22Rv1 (cell line): Measurements from ENCODE around the gene CCN5.

Experiments
- H3K27ac ChIP-seq: fragments of 450-650 bp; 2 replicates; pipeline ENCODE4 v1.5.1; 2017
- CTCF ChIP-seq: fragments of 450-650 bp; IDR thresholded peaks from 2 replicates; pipeline ENCODE4 v1.5.1; 2017; ENCODE audit warnings: mild to moderate bottlenecking
- ZFX ChIP-seq: fragments of 450-650 bp; IDR thresholded peaks from 2 replicates; pipeline ENCODE4 v1.6.1; 2017; ENCODE audit warnings: antibody characterized with exemption, borderline replicate concordance

Gene CCN5

GRCh38 chr20:44739942-44740341 lies 24.8 kb downstream of the CCN5 start:
- no peak overlapping the region for H3K27ac ChIP-seq
- TF ChIP-seq ZFX (no peak), CTCF (no peak)

- TF ChIP-seq ZFX = no peak
- no peak for TF ChIP-seq CTCF
- no peak overlapping the region for H3K27ac ChIP-seq
These were observed 27.3 kb downstream of the CCN5 start for GRCh38 chr20:44742304-44743079.

- TF ChIP-seq ZFX (no peak), CTCF (no peak)
- no peak overlapping the region for H3K27ac ChIP-seq
These were observed 28.0 kb downstream of the CCN5 start for GRCh38 chr20:44743080-44743701.

GRCh38 chr20:44743916-44744655 lies 28.9 kb downstream of the CCN5 start:
- TF ChIP-seq CTCF (no peak), ZFX (no peak)
- no peak overlapping the region for H3K27ac ChIP-seq

- H3K27ac ChIP-seq = no peak overlapping the region
- TF ChIP-seq CTCF (no peak), ZFX (no peak)
These were observed 30.0 kb downstream of the CCN5 start for GRCh38 chr20:44745122-44745597.

- no peak for TF ChIP-seq CTCF
- no peak for TF ChIP-seq ZFX
- H3K27ac ChIP-seq = no peak within 1 kb of the TSS
These were observed 30.6 kb downstream of the CCN5 start, which contains the start of gene KCNK15 for GRCh38 chr20:44745598-44746366. KCNK15 (plus strand) TSS chr20:44745865; CDS start chr20:44745911, 46 bp downstream.
